Dermis microvascular lymphatic vessel endothelial cell (primary cell): ENCODE results near the gene CANT1. TPM values are rescaled to one million over a fixed set of nuclear protein-coding genes. Genes with fewer than 3 reads are reported as not detected.
A peak's percentile ranks its signal among the peaks of the same experiment; 100 is the strongest.
"Not testable (repeated sequence)": the region's sequence is repeated elsewhere in the genome, so short reads cannot be mapped to it uniquely, and the experiment has no call there.

Experiments
- DNase-seq, 2 donors: peaks; one replicate each; pipeline versions ENCODE4 v3.0.0 to v3.0.0-alpha.2; 2010; ENCODE audit warnings: low read depth in 2 of 2
- total RNA-seq: library from RNA; depleted of rRNA; stranded (reverse); fragments of >200 nt; gene quantifications from 2 replicates; pipeline ENCODE4 v1.2.1, GENCODE V29; 2014

CANT1 gene
- total RNA-seq, 1 donor from 2014 or later: 40.3 TPM

GRCh38 chr17:79027274-79027924 is 17.8 kb upstream of the CANT1 start:
- DNase-seq: no peak

- peak; percentile 49 to 50 for DNase-seq
Observed at GRCh38 chr17:79026376-79027273, 17.1 kb upstream of the CANT1 start.

GRCh38 chr17:79024901-79025737 is 15.6 kb upstream of the CANT1 start:
- no peak for DNase-seq

- DNase-seq: no peak
Observed at GRCh38 chr17:79023886-79024771, 14.6 kb upstream of the CANT1 start, which contains the start of gene C1QTNF1. Gene C1QTNF1, plus strand, starts transcription at chr17:79024169. Its CDS starts 19,800 bp downstream, at chr17:79043969.

GRCh38 chr17:79023180-79023705 is 13.7 kb upstream of the CANT1 start:
- no peak for DNase-seq

GRCh38 chr17:79022507-79022991 is 13.0 kb upstream of the CANT1 start:
- no peak for DNase-seq

GRCh38 chr17:79021929-79022328 is 12.4 kb upstream of the CANT1 start:
- not testable (repeated sequence) for DNase-seq

GRCh38 chr17:79020631-79021301 is 11.2 kb upstream of the CANT1 start:
- DNase-seq: no peak

- DNase-seq: peak; percentile 68 to 88
Observed at GRCh38 chr17:79019632-79020584, 10.3 kb upstream of the CANT1 start.

GRCh38 chr17:79019261-79019631 is 9.7 kb upstream of the CANT1 start:
- no peak for DNase-seq

GRCh38 chr17:79018370-79018695 is 8.8 kb upstream of the CANT1 start:
- DNase-seq: no peak

GRCh38 chr17:79017546-79018369 is 8.2 kb upstream of the CANT1 start:
- no peak for DNase-seq

GRCh38 chr17:79014158-79014758 is 4.7 kb upstream of the CANT1 start:
- no peak for DNase-seq

GRCh38 chr17:79012563-79013134 is 3.1 kb upstream of the CANT1 start:
- DNase-seq: no peak

- peak in 1 of 2 donors; percentile 72 for DNase-seq
Observed at GRCh38 chr17:79011451-79012147, 2.0 kb upstream of the CANT1 start.

GRCh38 chr17:79010304-79010646 is 711 bp upstream of the CANT1 start:
- no peak for DNase-seq
